Mucosa of descending colon (tissue), 3 donors: Measurements from ENCODE around the gene IL21R. TPM values are rescaled to one million over a fixed set of nuclear protein-coding genes. Genes with fewer than 3 reads are reported as not detected.

Experiments
- ATAC-seq: fragments of 200-7000 bp; cut with Tn5 transposase; one replicate; pipeline ENCODE4 v1.9.1; 2020; ENCODE audit warnings: mild to moderate bottlenecking, moderate library complexity
- DNase-seq, 3 donors: peaks; one replicate each; pipeline ENCODE4 v3.0.0-alpha.2; 2020
- H3K36me3 ChIP-seq: fragments of 200-600 bp; one replicate; pipeline ENCODE4 v1.8.0; 2021; ENCODE audit warnings: low read depth, mild to moderate bottlenecking
- H3K4me1 ChIP-seq: fragments of 200-600 bp; one replicate; pipeline ENCODE4 v1.8.0; 2021; ENCODE audit warnings: low read depth, mild to moderate bottlenecking
- H3K4me3 ChIP-seq: fragments of 200-600 bp; one replicate; pipeline ENCODE4 v1.8.0; 2021; ENCODE audit warnings: mild to moderate bottlenecking
- H3K9me3 ChIP-seq: fragments of 200-600 bp; one replicate; pipeline ENCODE4 v1.8.0; 2021; ENCODE audit warnings: mild to moderate bottlenecking
- CTCF ChIP-seq: fragments of 200-600 bp; IDR thresholded peaks from one replicate; pipeline ENCODE4 v1.8.0; 2022; ENCODE audit warnings: antibody characterized with exemption, mild to moderate bottlenecking
- intact Hi-C, 2 donors: fragments of 100-400 bp; cut with DNase I in 1 of 2; cut with micrococcal nuclease in 1 of 2; formaldehyde crosslinking; loops; one replicate each; pipeline versions ENCODE4 v1.11.0 to v1.11.1; 2022; cut with DNase I, micrococcal nuclease
- total RNA-seq, 3 donors: library from RNA; stranded (reverse); fragmentation: NEBNext Ultra II Directional in 2 of 3; extraction: Animal tissue kit (Norgen Biotek cat#: 25700) in 2 of 3; gene quantifications; one replicate each; pipeline versions ENCODE4 v1.2.1 to v1.2.4, GENCODE V29; 2021 to 2023
- donor health status: DM: no; HTN: no; CAD: no; lungs with moderate emphysema.
- donor health status: DM: no; HTN: no; CAD: no.
- donor health status: DM: no; HTN: yes; CAD: no.

IL21R gene
- total RNA-seq, 3 donors from 2014 or later: 0.47 to 1.4 (median 1.0) TPM

- peaks cover 10% of the 10 kb centered on the region for H3K36me3 ChIP-seq
Observed at GRCh38 chr16:27482397-27483087, 80.6 kb downstream of the IL21R start.

GRCh38 chr16:27483088-27483437 lies 81.1 kb downstream of the IL21R start:
- Histone ChIP-seq H3K9me3 (no peaks in the 10 kb centered on the region), H3K36me3 (peaks cover 10% of the 10 kb centered on the region), H3K4me3 (no peak overlapping the region), H3K4me1 (no peaks in the 10 kb centered on the region)
- intact Hi-C loops: no loop called here
- no peak for ATAC-seq
- DNase-seq: no peak
- TF ChIP-seq CTCF: no peak

More at GRCh38 chr16:27482397-27483087, 80.6 kb downstream of the IL21R start:
- Histone ChIP-seq H3K4me3 (no peak overlapping the region), H3K4me1 (no peaks in the 10 kb centered on the region), H3K9me3 (no peaks in the 10 kb centered on the region)
- ATAC-seq: no peak
- no peak for DNase-seq
- TF ChIP-seq CTCF: no peak
- intact Hi-C loops: no loop called here

GRCh38 chr16:27483624-27484023 lies 81.7 kb downstream of the IL21R start:
- intact Hi-C loops: no loop called here
- H3K4me3 ChIP-seq: no peak overlapping the region
- no peak for TF ChIP-seq CTCF
- H3K9me3 ChIP-seq: no peaks in the 10 kb centered on the region
- H3K36me3 ChIP-seq: peaks cover 10% of the 10 kb centered on the region
- H3K4me1 ChIP-seq: no peaks in the 10 kb centered on the region
- DNase-seq (no peak), ATAC-seq (no peak)

GRCh38 chr16:27485126-27485525 lies 83.2 kb downstream of the IL21R start:
- no peaks in the 10 kb centered on the region for H3K9me3 ChIP-seq
- H3K36me3 ChIP-seq: peaks cover 10% of the 10 kb centered on the region
- no peak for ATAC-seq
- no peak for DNase-seq
- intact Hi-C loops: no loop called here
- no peak for TF ChIP-seq CTCF
- H3K4me3 ChIP-seq: no peak overlapping the region
- no peaks in the 10 kb centered on the region for H3K4me1 ChIP-seq

- peaks cover 10% of the 10 kb centered on the region for H3K36me3 ChIP-seq
- intact Hi-C loops: no loop called here
- TF ChIP-seq CTCF: no peak
Observed at GRCh38 chr16:27485811-27486210, 83.8 kb downstream of the IL21R start.

GRCh38 chr16:27486344-27486743 lies 84.4 kb downstream of the IL21R start:
- Histone ChIP-seq H3K4me1 (no peaks in the 10 kb centered on the region), H3K36me3 (peaks cover 10% of the 10 kb centered on the region), H3K4me3 (no peak overlapping the region), H3K9me3 (no peaks in the 10 kb centered on the region)
- ATAC-seq (no peak), DNase-seq (no peak)
- intact Hi-C loops: no loop called here
- no peak for TF ChIP-seq CTCF

More at GRCh38 chr16:27485811-27486210, 83.8 kb downstream of the IL21R start:
- no peaks in the 10 kb centered on the region for H3K4me1 ChIP-seq
- DNase-seq (no peak), ATAC-seq (no peak)
- H3K9me3 ChIP-seq: no peaks in the 10 kb centered on the region
- H3K4me3 ChIP-seq: no peak overlapping the region
